GM10847 (cell line): Measurements from ENCODE around the gene ST8SIA4.

Experiments
- POLR2A ChIP-seq: IDR thresholded peaks from 2 replicates; pipeline ENCODE4 v1.6.1; 2011; ENCODE audit not compliant: insufficient read length; ENCODE audit errors: extremely low read depth

ST8SIA4 gene

DNA sequence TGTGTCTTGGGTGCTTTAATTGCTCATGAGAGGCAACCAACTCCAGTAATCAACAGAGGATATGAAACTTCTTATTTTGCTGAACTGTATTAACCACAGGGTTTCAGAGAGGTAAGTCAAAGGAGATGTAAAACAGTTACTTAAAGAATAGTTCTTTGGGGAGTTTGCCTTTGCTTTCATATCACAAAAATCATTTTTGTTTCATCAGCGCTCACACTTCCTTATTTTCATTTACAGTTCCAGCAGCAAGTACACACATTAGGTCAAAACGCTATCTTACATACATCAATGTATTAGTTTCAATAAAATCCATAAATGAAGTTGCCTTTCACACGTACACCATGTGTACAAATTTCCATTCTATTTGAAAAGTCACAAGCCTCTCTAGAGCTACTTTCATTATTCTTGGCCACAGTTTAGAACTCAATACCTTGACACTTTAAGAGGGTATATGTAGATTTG, 50.1 kb downstream of the ST8SIA4 start:
- no peak for TF ChIP-seq POLR2A

- TF ChIP-seq POLR2A, result no peak
Measured at GRCh38 chr5:100852051-100852450, 51.0 kb downstream of the ST8SIA4 start.

DNA sequence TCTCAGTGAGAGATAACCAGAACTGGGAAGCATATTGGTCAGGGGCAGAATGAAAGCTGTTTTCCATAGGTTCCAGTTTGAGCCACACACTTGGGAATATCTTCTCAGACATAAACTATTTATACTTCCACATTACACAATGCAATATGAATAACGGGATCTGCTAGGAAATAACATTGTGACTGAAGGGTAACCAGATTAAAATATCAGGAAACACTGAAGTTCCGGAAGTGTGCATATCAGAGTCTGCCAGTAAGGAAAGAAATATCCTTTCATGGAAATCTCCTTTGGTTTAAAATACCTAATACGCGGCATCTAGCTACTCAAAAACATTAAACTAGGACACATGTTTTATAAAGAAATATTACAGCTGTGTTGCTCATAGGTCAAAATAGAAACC, 56.3 kb downstream of the ST8SIA4 start:
- TF ChIP-seq POLR2A, result no peak

GRCh38 chr5:100842080-100842479, 61.0 kb downstream of the ST8SIA4 start:
- no peak for TF ChIP-seq POLR2A

DNA sequence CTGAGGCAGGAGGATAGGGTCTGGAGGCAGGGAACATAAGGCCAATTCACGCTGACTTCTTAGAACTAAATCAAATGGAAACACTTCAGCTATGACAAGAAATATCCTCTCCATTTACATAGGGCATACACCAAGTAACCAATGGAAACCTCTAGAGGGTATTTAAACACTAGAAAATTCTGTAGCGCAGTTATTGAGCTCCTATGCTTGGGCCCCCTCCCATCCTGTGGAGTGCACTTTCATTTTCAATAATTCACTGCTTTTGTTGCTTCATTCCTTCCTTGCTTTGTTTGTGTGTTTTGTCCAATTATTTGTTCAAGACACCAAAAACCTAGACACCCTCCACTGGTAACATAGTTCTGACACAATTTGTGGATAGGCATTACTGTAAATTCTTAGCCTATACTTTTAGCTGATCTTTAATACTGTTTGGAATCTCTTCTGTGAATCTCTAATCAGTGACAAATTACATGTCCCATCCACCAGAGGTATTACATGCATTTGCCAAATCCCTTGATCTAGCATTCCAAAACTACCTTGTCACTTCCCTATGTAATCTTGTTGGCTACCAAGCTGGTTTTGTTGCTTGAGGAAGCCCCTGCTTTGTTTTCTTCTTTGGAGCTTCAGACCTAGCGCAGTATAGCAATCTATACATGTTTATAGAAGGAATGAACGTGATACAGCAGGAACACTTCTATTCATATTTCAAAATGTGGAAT, 61.6 kb downstream of the ST8SIA4 start:
- no peak for TF ChIP-seq POLR2A

DNA sequence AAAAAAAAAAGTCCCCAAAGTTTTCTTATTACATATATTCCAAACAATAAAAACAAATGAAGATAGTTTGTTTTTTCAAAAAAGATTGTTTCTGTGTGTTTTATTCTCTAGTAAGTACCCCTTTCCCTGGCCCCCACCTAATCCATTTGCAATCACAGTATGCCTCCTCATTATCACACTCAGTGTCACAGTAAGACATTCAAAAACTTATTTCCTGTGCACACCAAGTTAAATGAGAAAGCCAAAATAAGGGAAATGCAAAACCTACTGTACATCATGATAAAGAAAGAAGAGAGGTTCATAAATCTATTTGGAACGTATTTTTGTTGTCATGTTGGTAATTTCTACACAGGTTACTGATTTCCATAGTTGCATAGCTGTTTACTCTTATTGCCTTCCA, 62.3 kb downstream of the ST8SIA4 start:
- no peak for TF ChIP-seq POLR2A

DNA sequence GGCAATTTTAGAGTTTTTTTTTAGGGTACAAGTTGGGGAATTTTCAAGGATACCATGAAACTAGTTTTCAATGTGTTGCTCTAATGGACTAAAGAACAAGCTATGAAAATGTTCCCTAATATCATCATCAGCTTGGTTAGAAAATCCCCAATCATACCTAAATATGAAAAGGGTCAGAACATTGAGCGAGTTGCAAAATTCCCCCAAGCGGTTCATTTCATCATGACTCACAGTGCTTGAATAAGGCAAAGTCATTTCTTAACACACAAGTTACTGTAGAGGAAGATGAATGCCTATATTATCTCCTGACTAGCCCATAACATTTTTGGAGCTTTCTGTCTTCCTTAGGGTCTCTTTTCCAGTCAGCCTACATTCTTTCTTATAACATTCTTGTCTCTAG, 62.7 kb downstream of the ST8SIA4 start:
- TF ChIP-seq POLR2A, result no peak

DNA sequence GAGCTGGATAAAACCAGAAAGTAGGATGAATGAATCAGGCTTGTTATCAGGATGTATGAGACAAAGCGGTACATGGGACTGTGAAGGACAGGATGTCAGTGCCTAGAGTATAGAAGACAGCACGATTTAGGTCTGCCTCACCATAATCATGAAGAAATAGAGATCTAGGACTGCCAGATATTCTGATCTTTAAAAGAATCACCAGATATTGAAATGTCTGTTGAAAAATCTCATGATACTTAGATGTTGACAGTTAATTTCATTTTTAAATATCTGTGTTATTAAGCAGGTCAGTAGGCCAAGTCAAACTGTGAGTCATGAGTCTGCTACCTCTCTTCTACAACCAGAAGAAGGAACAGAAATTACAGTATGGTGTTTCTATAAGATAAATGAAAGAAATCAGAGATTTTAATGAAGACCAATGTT, 65.0 kb downstream of the ST8SIA4 start:
- TF ChIP-seq POLR2A, result no peak

- no peak for TF ChIP-seq POLR2A
Measured at GRCh38 chr5:100834519-100834918, 68.6 kb downstream of the ST8SIA4 start.

GRCh38 chr5:100832252-100833230, 70.5 kb downstream of the ST8SIA4 start:
- no peak for TF ChIP-seq POLR2A

DNA sequence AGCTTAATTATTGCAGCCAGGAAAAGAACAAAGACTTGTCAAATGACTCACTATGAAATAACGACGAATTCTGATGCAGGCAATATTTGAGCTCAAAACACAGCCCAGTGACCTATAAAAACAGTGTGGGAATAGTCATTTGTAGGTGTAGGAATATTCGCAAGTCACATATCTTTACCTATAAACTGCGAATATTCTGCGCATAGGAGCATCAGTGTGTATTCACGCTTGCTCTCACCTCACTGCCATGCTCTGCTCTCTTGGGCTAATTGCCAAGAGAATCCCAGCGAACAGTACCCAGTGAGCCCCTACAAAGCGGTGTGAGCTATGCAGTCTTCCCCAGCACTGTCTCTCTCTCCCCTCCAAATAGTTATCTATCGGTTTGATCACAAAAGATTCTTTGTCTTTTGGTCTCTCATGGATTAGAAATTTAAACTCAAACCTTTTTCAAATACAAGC, 74.2 kb downstream of the ST8SIA4 start:
- TF ChIP-seq POLR2A, result no peak

GRCh38 chr5:100828071-100828897, 74.8 kb downstream of the ST8SIA4 start:
- no peak for TF ChIP-seq POLR2A

DNA sequence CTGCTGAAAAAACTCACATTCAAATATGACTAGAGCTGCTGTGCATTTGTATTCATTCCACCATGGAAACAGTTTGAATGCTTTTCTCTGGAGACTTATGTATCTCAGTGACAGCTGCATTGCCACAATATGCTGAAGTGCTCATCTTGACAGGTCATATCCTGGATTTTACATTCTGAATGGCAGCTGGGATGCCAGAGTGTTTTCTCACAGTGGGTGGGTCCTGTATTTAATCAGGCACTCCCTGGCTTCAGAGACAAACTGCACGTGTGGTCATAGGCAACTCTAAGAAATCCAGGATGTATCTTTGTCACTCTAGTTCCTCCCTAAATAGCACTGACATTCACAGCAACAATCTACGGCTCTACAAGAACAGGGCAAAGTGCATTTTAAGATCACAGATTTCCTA, 75.6 kb downstream of the ST8SIA4 start:
- TF ChIP-seq POLR2A, result no peak

DNA sequence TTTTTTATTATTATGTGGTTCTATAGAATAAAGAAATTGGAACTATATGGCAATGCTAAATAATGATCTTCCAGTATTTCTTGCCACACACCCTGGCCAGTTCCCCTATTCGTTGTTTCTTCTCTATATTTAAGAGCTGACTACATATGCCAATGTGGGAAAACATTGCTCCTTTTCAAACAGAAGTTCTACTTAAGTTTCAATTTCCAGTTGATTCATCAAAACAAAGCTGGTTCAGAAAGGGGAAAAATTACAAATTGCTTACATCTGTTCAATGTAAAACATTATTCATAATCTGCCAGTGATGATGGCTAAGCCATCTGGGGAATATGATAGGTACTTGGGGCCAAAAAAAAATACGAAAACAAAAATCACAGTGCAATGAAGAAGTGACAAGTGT, 76.9 kb downstream of the ST8SIA4 start:
- TF ChIP-seq POLR2A, result no peak

GRCh38 chr5:100824635-100825034, 78.4 kb downstream of the ST8SIA4 start:
- no peak for TF ChIP-seq POLR2A
